Mucosa of rectum (tissue), 2 donors: ENCODE results near the gene COL19A1.

Experiments used
- H3K27ac ChIP-seq, 2 donors: one replicate each; pipeline ENCODE4 v1.7.0; 2013; ENCODE audit warnings: inconsistent platforms in 2 of 2, low read depth in 2 of 2, low read length in 2 of 2
- H3K27me3 ChIP-seq, 2 donors: one replicate each; pipeline ENCODE4 v1.7.0; 2013; ENCODE audit warnings: low read length in 2 of 2; ENCODE audit not compliant: control insufficient read depth in 2 of 2, insufficient read depth in 2 of 2
- H3K36me3 ChIP-seq, 2 donors: one replicate each; pipeline ENCODE4 v1.7.0; 2013; ENCODE audit warnings: low read length in 2 of 2; ENCODE audit not compliant: control insufficient read depth in 2 of 2, insufficient read depth in 2 of 2
- H3K4me1 ChIP-seq, 2 donors: one replicate each; pipeline ENCODE4 v1.7.0; 2013; ENCODE audit warnings: low read length in 2 of 2, mild to moderate bottlenecking in 1 of 2; ENCODE audit not compliant: control insufficient read depth in 2 of 2, insufficient read depth in 2 of 2
- H3K4me3 ChIP-seq, 2 donors: one replicate each; pipeline ENCODE4 v1.7.0; 2013; ENCODE audit warnings: low read length in 2 of 2
- H3K9ac ChIP-seq, 2 donors: one replicate each; pipeline ENCODE4 v1.7.0; 2013; ENCODE audit warnings: low read length in 2 of 2, low read depth in 1 of 2, mild to moderate bottlenecking in 1 of 2
- H3K9me3 ChIP-seq, 2 donors: one replicate each; pipeline ENCODE4 v1.7.0; 2013; ENCODE audit warnings: low read length in 2 of 2; ENCODE audit not compliant: control insufficient read depth in 2 of 2
- donor health status: healthy.
- donor health status: Normal muscosa, but diverticular disease.

The COL19A1 gene

GRCh38 chr6:70110126-70111022 is 244.0 kb downstream of the COL19A1 start:
- Histone ChIP-seq H3K4me3 (no peak overlapping the region), H3K4me1 (no peaks in the 10 kb centered on the region), H3K9me3 (no peaks in the 10 kb centered on the region), H3K36me3 (no peaks in the 10 kb centered on the region), H3K9ac (no peak overlapping the region), H3K27me3 (no peaks in the 10 kb centered on the region), H3K27ac (no peak overlapping the region)

- H3K36me3 ChIP-seq = no peaks in the 10 kb centered on the region
- no peak overlapping the region for H3K27ac ChIP-seq
- no peaks in the 10 kb centered on the region for H3K9me3 ChIP-seq
- no peak overlapping the region for H3K9ac ChIP-seq
- no peaks in the 10 kb centered on the region for H3K27me3 ChIP-seq
- H3K4me1 ChIP-seq = no peaks in the 10 kb centered on the region
- no peak overlapping the region for H3K4me3 ChIP-seq
Measured at GRCh38 chr6:70111737-70112136, 245.4 kb downstream of the COL19A1 start.

DNA sequence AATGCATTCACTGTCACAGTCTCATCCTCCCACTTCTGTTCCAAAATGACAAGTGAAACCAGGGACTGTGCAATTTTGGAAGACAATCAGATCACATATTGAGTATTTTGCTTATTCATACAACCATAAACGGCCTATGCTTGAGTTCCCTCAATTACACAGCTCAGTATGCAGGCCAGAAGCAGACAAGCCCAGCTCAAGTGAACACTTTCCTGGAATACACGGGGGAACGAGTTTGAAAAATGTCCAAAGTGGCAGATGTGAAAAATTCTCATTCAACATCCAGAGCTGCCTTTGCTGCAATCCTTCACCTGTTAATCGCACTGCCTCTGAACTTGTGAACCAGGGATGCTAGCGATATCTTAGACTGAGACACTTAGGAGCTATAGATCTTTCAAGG is 246.4 kb downstream of the COL19A1 start:
- no peaks in the 10 kb centered on the region for H3K27me3 ChIP-seq
- no peaks in the 10 kb centered on the region for H3K4me1 ChIP-seq
- H3K4me3 ChIP-seq = no peak overlapping the region
- no peak overlapping the region for H3K27ac ChIP-seq
- H3K36me3 ChIP-seq = no peaks in the 10 kb centered on the region
- no peaks in the 10 kb centered on the region for H3K9me3 ChIP-seq
- no peak overlapping the region for H3K9ac ChIP-seq

GRCh38 chr6:70113171-70113570 is 246.8 kb downstream of the COL19A1 start:
- Histone ChIP-seq H3K9ac (no peak overlapping the region), H3K27me3 (no peaks in the 10 kb centered on the region), H3K4me3 (no peak overlapping the region), H3K27ac (no peak overlapping the region), H3K36me3 (no peaks in the 10 kb centered on the region), H3K9me3 (no peaks in the 10 kb centered on the region), H3K4me1 (no peaks in the 10 kb centered on the region)

DNA sequence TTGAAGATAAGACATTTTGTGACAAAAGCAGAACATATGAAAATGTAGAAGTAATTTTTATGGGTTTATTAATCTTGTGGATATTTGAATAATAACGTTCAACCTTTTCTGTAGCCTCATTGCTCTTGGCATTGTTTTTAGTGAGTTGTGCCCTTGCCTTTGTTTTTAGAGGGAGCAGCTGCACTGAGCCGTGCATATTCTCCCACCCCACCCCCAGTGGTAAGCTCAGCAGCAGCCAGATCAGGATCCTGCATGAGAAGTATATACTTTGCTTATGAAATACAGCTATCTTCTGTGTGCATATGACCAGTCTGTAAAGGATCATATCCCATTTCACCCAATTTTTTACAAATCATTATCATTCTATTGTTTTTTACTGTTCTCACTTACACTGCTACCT is 252.3 kb downstream of the COL19A1 start:
- no peaks in the 10 kb centered on the region for H3K27me3 ChIP-seq
- H3K9me3 ChIP-seq = no peaks in the 10 kb centered on the region
- no peaks in the 10 kb centered on the region for H3K36me3 ChIP-seq
- no peak overlapping the region for H3K4me3 ChIP-seq
- H3K9ac ChIP-seq = no peak overlapping the region
- H3K27ac ChIP-seq = no peak overlapping the region
- peaks cover 0 to 4% of the 10 kb centered on the region in 2 donors for H3K4me1 ChIP-seq

- Histone ChIP-seq H3K4me1 (peaks cover 0 to 4% of the 10 kb centered on the region in 2 donors), H3K36me3 (no peaks in the 10 kb centered on the region), H3K27me3 (no peaks in the 10 kb centered on the region), H3K9ac (no peak overlapping the region), H3K4me3 (no peak overlapping the region), H3K9me3 (no peaks in the 10 kb centered on the region), H3K27ac (no peak overlapping the region)
Measured at GRCh38 chr6:70119218-70119835, 253.0 kb downstream of the COL19A1 start.

- Histone ChIP-seq H3K4me3 (no peak overlapping the region), H3K27me3 (no peaks in the 10 kb centered on the region), H3K36me3 (no peaks in the 10 kb centered on the region), H3K27ac (no peak overlapping the region), H3K4me1 (peaks cover 0 to 2% of the 10 kb centered on the region in 2 donors), H3K9me3 (no peaks in the 10 kb centered on the region), H3K9ac (no peak overlapping the region)
Measured at GRCh38 chr6:70124443-70124842, 258.1 kb downstream of the COL19A1 start.

DNA sequence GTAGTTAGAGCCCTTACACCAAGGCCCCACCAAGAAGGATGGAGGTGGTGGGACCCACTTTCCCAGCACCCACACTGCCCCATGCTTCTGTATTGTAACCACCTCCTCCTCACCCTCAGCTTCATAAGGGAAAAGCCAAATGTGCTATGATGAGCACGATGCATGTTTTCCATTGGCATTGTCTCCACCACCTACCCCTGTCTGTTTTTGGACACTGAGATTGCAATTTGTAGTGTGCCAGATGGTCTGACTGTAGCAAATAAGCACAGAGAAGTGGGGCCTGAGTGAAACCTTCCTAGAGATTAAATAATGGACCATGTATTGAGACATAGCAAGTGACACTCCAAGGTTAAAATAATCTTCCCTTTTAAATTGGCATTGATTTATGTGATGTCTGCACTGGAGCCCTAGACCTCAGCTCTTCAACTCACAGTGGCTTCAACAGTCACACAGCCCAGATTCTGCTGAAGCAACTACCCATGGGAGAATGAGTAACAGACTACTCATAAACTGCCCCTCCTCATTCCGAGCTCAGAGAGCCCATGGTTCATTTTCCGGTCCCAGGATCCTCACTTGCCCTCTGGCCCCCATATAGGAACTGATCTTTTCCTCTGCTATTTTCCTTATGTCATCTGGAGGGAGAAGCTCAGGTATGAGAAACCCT is 258.7 kb downstream of the COL19A1 start:
- Histone ChIP-seq H3K9me3 (no peaks in the 10 kb centered on the region), H3K9ac (no peak overlapping the region), H3K27me3 (no peaks in the 10 kb centered on the region), H3K4me1 (no peaks in the 10 kb centered on the region), H3K36me3 (no peaks in the 10 kb centered on the region), H3K4me3 (no peak overlapping the region), H3K27ac (no peak overlapping the region)

- H3K9me3 ChIP-seq = no peaks in the 10 kb centered on the region
- H3K36me3 ChIP-seq = no peaks in the 10 kb centered on the region
Measured at GRCh38 chr6:70125602-70126001, 259.2 kb downstream of the COL19A1 start.

GRCh38 chr6:70129341-70129740 is 263.0 kb downstream of the COL19A1 start:
- H3K27ac ChIP-seq = no peak overlapping the region
- H3K36me3 ChIP-seq = no peaks in the 10 kb centered on the region
- H3K27me3 ChIP-seq = no peaks in the 10 kb centered on the region
- no peaks in the 10 kb centered on the region for H3K9me3 ChIP-seq
- no peak overlapping the region for H3K9ac ChIP-seq
- H3K4me1 ChIP-seq = no peaks in the 10 kb centered on the region
- H3K4me3 ChIP-seq = no peak overlapping the region

More at GRCh38 chr6:70125602-70126001, 259.2 kb downstream of the COL19A1 start:
- H3K4me3 ChIP-seq = no peak overlapping the region
- no peaks in the 10 kb centered on the region for H3K27me3 ChIP-seq
- H3K9ac ChIP-seq = no peak overlapping the region
- no peaks in the 10 kb centered on the region for H3K4me1 ChIP-seq
- no peak overlapping the region for H3K27ac ChIP-seq
